ENCODE data around the gene DNER. TPM values are rescaled to one million over a fixed set of nuclear protein-coding genes. Genes with fewer than 3 reads are reported as not detected.
"Not testable (repeated sequence)": the region's sequence is repeated elsewhere in the genome, so short reads cannot be mapped to it uniquely, and the experiment has no call there.

The DNER gene
- total RNA-seq, 4 donors from 2014 or later: 1.5 to 13.1 (median 4.7) TPM

DNA sequence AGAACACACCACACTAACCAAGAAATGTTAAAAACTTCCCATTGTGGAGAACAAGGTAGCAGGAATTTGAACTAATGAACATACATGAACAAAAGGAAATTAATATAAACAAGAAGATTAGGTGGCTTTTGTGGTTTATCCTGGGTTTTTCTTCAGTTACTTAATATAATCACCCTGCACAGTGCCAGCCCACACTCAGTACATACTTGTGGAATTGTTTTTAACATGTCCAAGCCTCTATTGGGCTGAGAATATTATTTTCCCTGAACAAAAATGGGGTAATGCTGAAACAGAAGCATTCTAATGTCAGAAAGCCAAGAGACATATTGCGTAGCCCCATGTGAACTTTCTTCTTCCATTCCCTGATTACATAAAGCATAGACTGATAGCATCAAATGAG, 202.8 kb downstream of the DNER start:
- Histone ChIP-seq H3K4me1 (no peaks in the 10 kb centered on the region), H3K27me3 (no peaks in the 10 kb centered on the region), H3K36me3 (no peaks in the 10 kb centered on the region), H3K9me3 (no peaks in the 10 kb centered on the region), H3K4me3 (no peak overlapping the region), H3K27ac (no peak overlapping the region)
- TF ChIP-seq, protein P1, sequence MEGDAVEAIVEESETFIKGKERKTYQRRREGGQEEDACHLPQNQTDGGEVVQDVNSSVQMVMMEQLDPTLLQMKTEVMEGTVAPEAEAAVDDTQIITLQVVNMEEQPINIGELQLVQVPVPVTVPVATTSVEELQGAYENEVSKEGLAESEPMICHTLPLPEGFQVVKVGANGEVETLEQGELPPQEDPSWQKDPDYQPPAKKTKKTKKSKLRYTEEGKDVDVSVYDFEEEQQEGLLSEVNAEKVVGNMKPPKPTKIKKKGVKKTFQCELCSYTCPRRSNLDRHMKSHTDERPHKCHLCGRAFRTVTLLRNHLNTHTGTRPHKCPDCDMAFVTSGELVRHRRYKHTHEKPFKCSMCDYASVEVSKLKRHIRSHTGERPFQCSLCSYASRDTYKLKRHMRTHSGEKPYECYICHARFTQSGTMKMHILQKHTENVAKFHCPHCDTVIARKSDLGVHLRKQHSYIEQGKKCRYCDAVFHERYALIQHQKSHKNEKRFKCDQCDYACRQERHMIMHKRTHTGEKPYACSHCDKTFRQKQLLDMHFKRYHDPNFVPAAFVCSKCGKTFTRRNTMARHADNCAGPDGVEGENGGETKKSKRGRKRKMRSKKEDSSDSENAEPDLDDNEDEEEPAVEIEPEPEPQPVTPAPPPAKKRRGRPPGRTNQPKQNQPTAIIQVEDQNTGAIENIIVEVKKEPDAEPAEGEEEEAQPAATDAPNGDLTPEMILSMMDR (IDR thresholded peaks at IDR 0.05): no peak
- TF ChIP-seq POLR2A (IDR thresholded peaks at IDR 0.05) (no peak), EP300 (IDR thresholded peaks at IDR 0.05) (no peak)
- 85 to 88% methylated on average over 1 of the region's 1 CpG for WGBS, 2 donors
- DNase-seq (ENCODE audit: low spot score in 2 of 2): no peak

DNA sequence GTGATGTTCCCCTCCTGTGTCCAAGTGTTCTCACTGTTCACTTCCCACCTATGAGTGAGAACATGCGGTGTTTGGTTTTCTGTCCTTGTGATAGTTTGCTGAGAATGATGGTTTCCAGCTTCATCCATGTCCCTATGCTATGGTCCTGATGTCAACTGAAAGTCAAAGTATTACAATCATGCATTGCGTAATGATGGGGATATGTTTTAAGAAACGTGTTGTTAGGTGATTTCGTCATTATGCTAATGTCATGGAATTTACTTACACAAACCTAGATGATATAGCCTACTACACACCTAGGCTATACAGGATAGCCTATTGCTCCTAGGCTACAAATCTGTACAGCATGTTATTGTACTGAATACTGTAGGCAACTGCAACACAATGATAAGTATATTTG, 207.7 kb downstream of the DNER start:
- WGBS, 2 donors: 81 to 90% methylated on average over 4 of the region's 4 CpGs
- H3K9me3 ChIP-seq; DNase-seq (ENCODE audit: low spot score in 2 of 2); H3K4me3 ChIP-seq; H3K4me1 ChIP-seq; H3K27ac ChIP-seq; H3K36me3 ChIP-seq; H3K27me3 ChIP-seq: not testable (repeated sequence)

DNA sequence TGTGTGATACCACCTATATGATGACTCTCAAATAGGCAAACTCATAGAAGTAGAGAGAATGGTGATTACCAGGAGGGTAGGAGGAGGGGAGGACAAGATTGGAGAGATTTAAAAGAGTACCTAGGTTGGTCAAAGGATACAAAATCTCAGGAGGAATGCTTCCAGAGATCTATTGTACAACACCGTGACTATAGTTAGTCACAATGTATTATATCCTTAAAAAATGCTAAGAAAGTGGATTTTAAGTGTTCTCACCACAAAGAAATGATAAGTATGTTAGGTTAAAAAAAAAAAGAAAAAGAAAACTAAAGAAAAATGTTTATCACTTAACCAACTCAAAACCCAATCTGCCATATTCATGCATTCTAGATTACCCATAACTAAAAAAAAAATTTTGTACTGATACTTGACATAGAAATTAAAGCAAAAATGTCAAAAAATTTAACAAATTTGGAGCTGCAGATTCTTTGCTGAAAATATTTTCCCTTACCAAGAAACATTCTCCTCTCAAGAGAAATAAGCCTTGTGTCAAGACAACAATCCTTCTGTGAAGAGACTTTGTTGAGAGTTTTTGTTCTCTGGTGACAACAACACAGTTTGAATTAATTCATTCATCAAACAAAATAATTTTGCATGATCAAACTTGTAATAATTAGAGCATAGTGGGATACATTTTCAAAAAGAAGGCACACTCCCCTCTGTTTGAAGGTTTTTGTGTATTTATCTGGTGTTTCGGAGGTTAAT, 213.1 kb downstream of the DNER start:
- Histone ChIP-seq H3K4me3 (no peak overlapping the region), H3K36me3 (no peaks in the 10 kb centered on the region), H3K9me3 (peaks cover 0 to 10% (median 3%) of the 10 kb centered on the region in 4 donors), H3K27me3 (no peaks in the 10 kb centered on the region), H3K4me1 (no peaks in the 10 kb centered on the region), H3K27ac (no peak overlapping the region)
- 62 to 72% methylated on average over 2 of the region's 2 CpGs for WGBS, 2 donors
- DNase-seq (ENCODE audit: low spot score in 2 of 2): no peak
- TF ChIP-seq, protein P1 (IDR thresholded peaks at IDR 0.05): no peak
- TF ChIP-seq EP300 (IDR thresholded peaks at IDR 0.05) (no peak), POLR2A (IDR thresholded peaks at IDR 0.05) (no peak)

- TF ChIP-seq POLR2A (IDR thresholded peaks at IDR 0.05) (no peak), EP300 (IDR thresholded peaks at IDR 0.05) (no peak)
- TF ChIP-seq, protein P1 (IDR thresholded peaks at IDR 0.05): no peak
- 80 to 81% methylated on average over 2 of the region's 2 CpGs for WGBS, 2 donors
- H3K36me3 ChIP-seq: no peaks in the 10 kb centered on the region
Observed at GRCh38 chr2:229492034-229492433, 222.3 kb downstream of the DNER start.

GRCh38 chr2:229490167-229490566, 224.2 kb downstream of the DNER start:
- Histone ChIP-seq H3K4me1 (no peaks in the 10 kb centered on the region), H3K4me3 (no peak overlapping the region), H3K27ac (no peak overlapping the region), H3K9me3 (peaks cover 0 to 8% (median 0%) of the 10 kb centered on the region in 4 donors), H3K36me3 (no peaks in the 10 kb centered on the region), H3K27me3 (no peaks in the 10 kb centered on the region)
- DNase-seq (ENCODE audit: low spot score in 2 of 2): no peak
- 93% methylated on average over 1 of the region's 1 CpG for WGBS, 2 donors
- TF ChIP-seq, protein P1 (IDR thresholded peaks at IDR 0.05): no peak
- TF ChIP-seq EP300 (IDR thresholded peaks at IDR 0.05) (no peak), POLR2A (IDR thresholded peaks at IDR 0.05) (no peak)

More at GRCh38 chr2:229492034-229492433, 222.3 kb downstream of the DNER start:
- Histone ChIP-seq H3K4me3 (no peak overlapping the region), H3K27ac (no peak overlapping the region), H3K27me3 (no peaks in the 10 kb centered on the region), H3K9me3 (peaks cover 0 to 8% (median 0%) of the 10 kb centered on the region in 4 donors), H3K4me1 (no peaks in the 10 kb centered on the region)
- DNase-seq (ENCODE audit: low spot score in 2 of 2): no peak
